Tibial nerve (tissue), 4 donors: ENCODE data around the gene ROBO3. TPM values are rescaled to one million over a fixed set of nuclear protein-coding genes. Genes with fewer than 3 reads are reported as not detected.

ENCODE experiments used
- DNase-seq, 2 donors: peaks; one replicate each; pipeline ENCODE4 v3.0.0-alpha.2; 2019; ENCODE audit warnings: low spot score in 2 of 2
- H3K27ac ChIP-seq, 4 donors: fragments of 200-600 bp; sonication (generic) in 3 of 4; one replicate each; pipeline ENCODE4 v1.5.1; 2017 to 2019; ENCODE audit warnings: mild to moderate bottlenecking in 1 of 4
- H3K27me3 ChIP-seq, 2 donors: fragments of 200-600 bp; sonication (generic) in 1 of 2; one replicate each; pipeline versions ENCODE4 v1.5.1 to v1.6.0; 2017 to 2019
- H3K36me3 ChIP-seq, 3 donors: fragments of 200-600 bp; sonication (generic); one replicate each; pipeline ENCODE4 v1.5.1; 2018 to 2019
- H3K4me1 ChIP-seq, 4 donors: fragments of 200-600 bp; sonication (generic) in 3 of 4; one replicate each; pipeline ENCODE4 v1.5.1; 2017 to 2019
- H3K4me3 ChIP-seq, 4 donors: fragments of 200-600 bp; sonication (generic) in 3 of 4; one replicate each; pipeline ENCODE4 v1.5.1; 2017 to 2019; ENCODE audit warnings: mild to moderate bottlenecking in 1 of 4, moderate library complexity in 1 of 4
- H3K9me3 ChIP-seq, 4 donors: fragments of 200-600 bp; sonication (generic) in 3 of 4; one replicate each; pipeline ENCODE4 v1.5.1; 2017 to 2019
- CTCF ChIP-seq, 5 experiments: fragments of 200-600 bp in 3 of 5; fragments of 450-650 bp in 2 of 5; sonication (generic) in 3 of 5; IDR thresholded peaks; one replicate each; pipeline ENCODE4 v1.5.1; 2016 to 2019; ENCODE audit warnings: antibody characterized with exemption in 5 of 5, mild to moderate bottlenecking in 3 of 5, moderate library complexity in 2 of 5
- EP300 ChIP-seq, 2 donors: sonication (generic); formaldehyde crosslinking; IDR thresholded peaks; one replicate each; pipeline ENCODE4 v1.6.1; 2017; ENCODE audit warnings: antibody characterized with exemption in 2 of 2, mild to moderate bottlenecking in 1 of 2
- POLR2A ChIP-seq, 2 donors: fragments of 450-650 bp; IDR thresholded peaks; one replicate each; pipeline ENCODE4 v1.6.1; 2017; ENCODE audit warnings: antibody characterized with exemption in 2 of 2, mild to moderate bottlenecking in 2 of 2, moderate library complexity in 2 of 2
- WGBS, 2 donors: methylation state at CpG; one replicate each; pipeline ENCODE4 v1.1.5; 2018; 5-methylcytosine and 5-hydroxymethylcytosine counted together
- total RNA-seq, 4 donors: library from RNA; depleted of rRNA; stranded (reverse); fragments of >200 nt; gene quantifications; one replicate each; pipeline ENCODE4 v1.1.0, GENCODE V29; 2016

ROBO3 gene
- total RNA-seq, 4 donors from 2014 or later, result 22.2 to 34.3 (median 24.8) TPM

GRCh38 chr11:124878759-124879492 is 13.7 kb downstream of the ROBO3 start:
- TF ChIP-seq EP300 (IDR thresholded peaks at IDR 0.05) (no peak), CTCF (IDR thresholded peaks at IDR 0.05) (no peak), POLR2A (IDR thresholded peaks at IDR 0.05) (no peak)
- DNase-seq, result no peak
- peaks cover 0 to 4% of the 10 kb centered on the region in 2 donors for H3K27me3 ChIP-seq
- no peaks in the 10 kb centered on the region for H3K9me3 ChIP-seq
- H3K4me3 ChIP-seq, result no peak overlapping the region
- no peak overlapping the region for H3K27ac ChIP-seq
- H3K36me3 ChIP-seq, result no peaks in the 10 kb centered on the region
- H3K4me1 ChIP-seq, result peaks cover 0 to 44% (median 9%) of the 10 kb centered on the region in 4 donors
- 90 to 94% methylated on average over 11 of the region's 11 CpGs for WGBS, 2 donors

- Histone ChIP-seq H3K9me3 (no peaks in the 10 kb centered on the region), H3K27ac (no peak overlapping the region), H3K36me3 (no peaks in the 10 kb centered on the region), H3K4me1 (peaks cover 0 to 44% (median 9%) of the 10 kb centered on the region in 4 donors), H3K4me3 (no peak overlapping the region), H3K27me3 (no peaks in the 10 kb centered on the region)
- DNase-seq, result no peak
- no peak for TF ChIP-seq EP300 (IDR thresholded peaks at IDR 0.05)
- no peak for TF ChIP-seq POLR2A (IDR thresholded peaks at IDR 0.05)
- 92 to 93% methylated on average over 14 to 16 of the region's 16 CpGs for WGBS, 2 donors
Observed at GRCh38 chr11:124879493-124880289, 14.5 kb downstream of the ROBO3 start.

- no peak overlapping the region for H3K27ac ChIP-seq
- no peaks in the 10 kb centered on the region for H3K27me3 ChIP-seq
- peaks cover 0 to 44% (median 9%) of the 10 kb centered on the region in 4 donors for H3K4me1 ChIP-seq
- H3K4me3 ChIP-seq, result no peak overlapping the region
- no peaks in the 10 kb centered on the region for H3K9me3 ChIP-seq
- TF ChIP-seq EP300 (IDR thresholded peaks at IDR 0.05) (no peak), POLR2A (IDR thresholded peaks at IDR 0.05) (no peak), CTCF (IDR thresholded peaks at IDR 0.05) (no peak)
- 79 to 88% methylated on average over 9 to 10 of the region's 10 CpGs for WGBS, 2 donors
- H3K36me3 ChIP-seq, result no peaks in the 10 kb centered on the region
- DNase-seq, result no peak
Observed at GRCh38 chr11:124880290-124880611, 15.0 kb downstream of the ROBO3 start.

- no peak overlapping the region for H3K4me3 ChIP-seq
- H3K27ac ChIP-seq, result no peak overlapping the region
- no peak for DNase-seq
- H3K27me3 ChIP-seq, result no peaks in the 10 kb centered on the region
- no peaks in the 10 kb centered on the region for H3K9me3 ChIP-seq
- 69 to 77% methylated on average over 3 of the region's 3 CpGs for WGBS, 2 donors
- peaks cover 0 to 37% (median 9%) of the 10 kb centered on the region in 4 donors for H3K4me1 ChIP-seq
- TF ChIP-seq CTCF (IDR thresholded peaks at IDR 0.05) (no peak), POLR2A (IDR thresholded peaks at IDR 0.05) (no peak), EP300 (IDR thresholded peaks at IDR 0.05) (no peak)
- no peaks in the 10 kb centered on the region for H3K36me3 ChIP-seq
Observed at GRCh38 chr11:124880958-124881357, 15.7 kb downstream of the ROBO3 start.

GRCh38 chr11:124882339-124883071 is 17.3 kb downstream of the ROBO3 start:
- H3K27ac ChIP-seq, result peak overlapping the region in 3 of 4 donors; percentile 47 to 73 (median 67)
- H3K9me3 ChIP-seq, result no peaks in the 10 kb centered on the region
- TF ChIP-seq POLR2A (IDR thresholded peaks at IDR 0.05) (no peak), CTCF (IDR thresholded peaks at IDR 0.05) (no peak), EP300 (IDR thresholded peaks at IDR 0.05) (no peak)
- H3K27me3 ChIP-seq, result no peaks in the 10 kb centered on the region
- no peak overlapping the region for H3K4me3 ChIP-seq
- no peaks in the 10 kb centered on the region for H3K36me3 ChIP-seq
- WGBS, 2 donors, result 50 to 57% methylated on average over 11 of the region's 11 CpGs
- peaks cover 0 to 26% (median 5%) of the 10 kb centered on the region in 4 donors for H3K4me1 ChIP-seq
- DNase-seq, result no peak
